ENCODE data around the gene MYL5.
"Not testable (repeated sequence)": the region's sequence is repeated elsewhere in the genome, so short reads cannot be mapped to it uniquely, and the experiment has no call there.

The MYL5 gene

DNA sequence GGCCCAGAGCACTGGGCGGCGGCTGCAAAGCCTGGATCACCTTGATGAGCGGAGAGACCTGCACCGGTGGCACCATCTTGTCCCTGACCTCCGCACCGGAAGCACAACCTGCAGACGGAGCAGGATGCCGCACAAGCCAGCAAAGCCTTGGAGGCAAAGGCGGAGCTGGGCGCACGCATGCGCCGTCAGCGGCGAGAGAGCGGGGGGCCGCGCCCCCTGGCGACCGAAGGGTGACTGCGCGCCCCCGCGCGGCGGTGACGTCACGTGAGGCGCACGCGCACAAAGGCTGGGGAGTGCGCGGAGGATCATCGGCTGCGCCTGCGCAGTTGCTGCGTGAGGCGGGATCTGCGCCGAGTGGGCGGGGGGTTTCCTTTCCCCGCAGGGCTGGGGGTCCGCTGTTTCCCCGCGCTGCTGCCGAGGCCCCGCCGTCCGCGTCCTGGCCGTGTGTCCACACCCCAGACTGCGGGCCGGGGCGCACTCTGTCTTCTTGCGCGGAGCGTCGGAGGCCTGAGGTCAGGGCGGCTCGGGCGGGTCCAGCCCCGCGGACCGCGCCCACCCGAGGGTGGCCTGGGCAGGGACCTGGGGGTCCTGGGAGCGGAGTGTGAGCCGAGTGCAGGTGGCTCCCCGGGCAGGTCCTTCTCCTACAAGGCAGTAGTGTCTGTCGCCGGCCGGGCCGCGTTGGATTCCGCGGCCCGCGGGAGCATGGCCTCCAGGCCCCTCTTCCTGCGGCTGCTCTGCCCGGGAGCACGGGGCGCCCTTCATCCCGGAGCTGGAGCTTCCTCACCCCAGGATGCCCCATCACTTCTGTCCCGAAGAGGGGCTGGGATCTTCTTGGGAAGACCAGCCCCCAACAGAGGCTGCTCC is at the start of gene MYL5, which contains the start of gene ATP5ME:
TSS of gene MYL5 (plus strand) at position 371 of the 864 bp plus-strand sequence. CDS start 3,485 bp downstream, outside the sequence.
TSS of gene ATP5ME (minus strand) at position 105 of the 864 bp plus-strand sequence. CDS start at position 76, 29 bp downstream.
- peak; percentile 95 for DNase-seq

DNA sequence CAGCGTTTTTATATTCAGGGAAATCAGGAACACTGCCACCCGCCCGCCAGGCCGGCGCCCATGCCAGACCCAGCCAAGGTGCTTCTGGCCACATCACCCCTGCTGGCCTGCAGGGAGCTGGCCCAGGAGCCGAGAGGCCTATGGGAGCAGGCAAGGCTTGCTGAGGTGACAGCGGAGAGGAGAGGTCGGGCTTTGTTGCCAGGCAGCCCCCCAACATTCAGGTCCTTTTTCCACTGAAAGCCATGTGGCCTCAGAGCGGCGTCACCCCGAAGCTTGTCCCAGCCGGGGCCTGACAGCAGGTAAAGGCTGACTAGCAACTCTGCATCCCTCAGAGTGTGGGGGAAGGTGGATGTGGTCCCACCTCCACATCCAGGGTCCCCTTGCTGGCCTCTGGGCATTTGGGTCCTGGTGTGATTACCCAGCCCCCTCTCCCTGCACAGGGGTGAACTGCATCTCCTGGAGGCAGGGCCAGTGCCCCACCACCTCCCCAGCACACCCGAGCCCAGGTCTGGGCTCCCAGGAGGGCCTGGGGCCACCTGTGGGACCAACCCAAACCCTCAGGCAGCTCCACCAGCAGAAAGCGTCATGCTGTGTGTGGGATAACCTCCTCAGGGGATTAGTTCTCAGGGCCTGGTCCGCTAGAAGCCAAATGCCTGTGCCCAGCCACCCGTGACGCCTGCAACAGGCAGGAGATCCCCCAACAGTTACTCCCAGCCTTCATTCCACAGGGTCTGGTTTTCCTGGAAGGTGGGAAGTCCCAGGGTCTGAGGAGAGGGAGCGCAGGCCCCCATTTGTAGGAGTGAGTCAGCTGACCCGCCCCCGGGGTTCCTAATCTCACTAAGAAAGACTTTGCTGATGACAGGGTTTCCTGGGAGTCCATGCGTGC is 49.4 kb upstream of the MYL5 start, which contains the start of gene PDE6B:
TSS of gene PDE6B (plus strand) at position 869 of the 886 bp plus-strand sequence. CDS start 54 bp downstream, outside the sequence.
- DNase-seq = peak; percentile 59

DNA sequence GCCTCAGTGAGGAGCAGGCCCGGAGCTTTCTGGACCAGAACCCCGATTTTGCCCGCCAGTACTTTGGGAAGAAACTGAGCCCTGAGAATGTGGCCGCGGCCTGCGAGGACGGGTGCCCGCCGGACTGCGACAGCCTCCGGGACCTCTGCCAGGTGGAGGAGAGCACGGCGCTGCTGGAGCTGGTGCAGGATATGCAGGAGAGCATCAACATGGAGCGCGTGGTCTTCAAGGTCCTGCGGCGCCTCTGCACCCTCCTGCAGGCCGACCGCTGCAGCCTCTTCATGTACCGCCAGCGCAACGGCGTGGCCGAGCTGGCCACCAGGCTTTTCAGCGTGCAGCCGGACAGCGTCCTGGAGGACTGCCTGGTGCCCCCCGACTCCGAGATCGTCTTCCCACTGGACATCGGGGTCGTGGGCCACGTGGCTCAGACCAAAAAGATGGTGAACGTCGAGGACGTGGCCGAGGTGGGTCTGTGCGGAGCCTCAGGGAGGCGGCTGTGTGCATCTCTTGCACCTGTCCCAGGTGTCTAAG is 48.6 kb upstream of the MYL5 start:
- no peak for DNase-seq

DNA sequence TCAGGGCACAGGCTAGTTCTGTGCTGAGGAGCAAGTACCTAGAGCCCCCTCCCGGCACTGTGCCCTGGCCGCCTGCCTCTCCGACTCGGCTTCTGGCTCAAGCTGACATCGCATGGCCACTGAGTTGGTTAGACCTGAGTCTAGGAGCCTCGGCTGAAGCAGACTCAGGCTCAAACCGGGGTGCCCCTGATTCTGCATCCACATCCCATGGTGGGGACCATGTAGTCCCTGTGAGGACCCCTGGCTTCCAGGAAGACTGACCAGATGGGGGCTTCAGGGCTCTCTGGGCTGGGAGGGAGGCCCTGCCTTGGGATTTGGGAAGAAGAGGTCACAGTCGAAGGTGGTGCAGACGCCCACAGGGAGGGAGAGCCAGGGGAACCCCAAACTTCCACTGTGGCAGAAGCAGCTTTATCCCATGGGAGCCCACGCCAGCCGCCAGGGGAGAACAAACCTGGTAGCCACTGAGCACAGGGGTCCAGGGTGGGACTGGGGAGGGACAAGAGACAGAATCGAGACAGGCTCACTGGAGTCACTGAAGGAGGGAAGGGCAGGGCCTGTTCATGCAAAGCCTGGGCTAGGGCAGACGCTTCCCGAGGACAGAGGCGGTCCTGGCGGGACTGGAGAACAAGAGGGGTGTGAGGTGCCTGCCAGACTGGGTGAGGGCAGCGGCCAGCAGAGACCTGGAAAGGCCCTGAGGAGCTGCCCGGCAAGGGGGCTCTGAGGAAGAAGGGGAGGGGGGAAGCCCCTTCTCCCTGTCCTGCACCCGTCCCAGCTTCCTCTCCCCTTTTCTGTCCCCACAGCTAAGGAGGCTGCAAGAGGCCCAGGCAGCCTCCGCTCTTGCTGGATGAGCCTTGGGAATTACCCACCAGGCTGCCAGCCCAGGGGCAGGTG is 47.9 kb upstream of the MYL5 start:
- no peak for DNase-seq

- peak; percentile 49 for DNase-seq
Measured at GRCh38 chr4:627347-628125, 46.8 kb upstream of the MYL5 start.

GRCh38 chr4:628311-628741 is 46.0 kb upstream of the MYL5 start:
- DNase-seq = no peak

DNA sequence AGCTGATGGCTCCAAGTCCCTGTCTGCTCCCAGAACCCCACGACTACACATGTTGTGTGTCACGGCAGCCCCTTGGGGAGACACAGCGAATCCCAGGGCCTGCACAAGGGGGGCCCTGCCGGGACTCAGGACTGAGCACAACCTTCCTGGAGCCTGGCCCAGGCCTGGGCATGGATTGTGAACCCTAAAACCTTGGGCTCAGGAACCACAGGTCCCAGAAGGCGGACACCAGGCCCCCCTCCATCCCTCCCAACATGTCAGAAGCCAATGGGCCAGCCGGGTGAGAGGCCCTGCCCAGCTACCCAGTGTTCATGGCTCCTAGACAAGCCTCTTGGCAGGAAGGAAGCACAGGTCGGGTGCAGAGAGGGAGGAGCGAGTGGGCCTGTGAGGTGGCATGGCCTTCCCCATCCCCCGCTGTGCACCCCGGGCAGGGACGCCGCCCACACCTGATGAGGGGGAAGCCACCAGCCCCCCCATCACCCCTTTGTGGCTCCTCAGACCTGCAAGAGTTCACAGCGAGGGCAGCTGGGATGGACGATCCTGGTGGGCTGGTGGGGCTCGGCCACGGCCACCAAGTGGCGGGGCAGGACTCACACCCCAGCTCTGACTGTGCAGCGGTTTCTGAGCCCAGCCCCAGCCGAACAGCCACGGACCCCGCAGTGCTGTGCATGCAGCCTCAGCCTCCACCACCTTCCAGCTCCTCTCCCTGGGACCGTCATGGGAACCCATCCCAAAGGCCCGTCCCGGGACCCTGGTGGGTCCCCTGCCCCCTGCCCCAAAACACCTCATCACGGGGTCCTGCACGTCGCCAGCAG is 45.3 kb upstream of the MYL5 start:
- DNase-seq = no peak

GRCh38 chr4:629636-629914 is 44.8 kb upstream of the MYL5 start:
- no peak for DNase-seq

DNA sequence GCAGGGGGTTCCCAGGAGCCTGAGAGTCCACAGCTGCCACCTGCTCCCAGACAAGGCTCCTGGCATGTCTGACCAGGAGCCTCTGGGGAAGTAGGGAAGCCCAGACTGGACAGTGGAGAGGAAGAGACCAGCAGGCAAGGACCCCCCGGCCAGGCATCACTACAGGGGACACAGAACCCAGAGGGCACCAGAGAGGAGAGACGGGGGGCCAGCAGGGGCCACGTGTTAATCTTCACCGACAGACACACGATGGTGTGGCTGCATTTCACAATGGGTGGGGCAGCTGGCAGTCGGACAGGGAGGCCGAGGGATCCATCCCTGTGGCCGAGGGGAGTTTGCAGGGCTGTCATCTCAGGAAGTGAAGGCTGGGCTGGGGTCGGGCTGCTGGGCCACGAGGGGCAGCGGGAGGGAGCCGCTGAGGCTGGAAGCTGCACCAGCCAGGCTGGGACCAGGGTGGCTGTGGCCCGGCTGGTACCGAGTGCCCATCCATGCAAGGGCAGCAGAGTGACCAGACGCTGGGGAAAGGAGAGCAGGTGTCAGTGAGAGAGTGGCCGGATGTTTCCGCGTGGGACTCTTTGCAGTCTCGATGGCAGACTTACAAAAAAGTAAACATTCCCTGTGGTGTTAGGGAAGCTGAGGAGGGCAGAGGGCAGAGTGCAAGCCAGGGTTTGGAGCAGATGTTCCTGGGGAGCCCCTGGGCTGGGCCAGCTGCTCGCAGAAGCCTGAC is 44.3 kb upstream of the MYL5 start:
- DNase-seq = no peak

DNA sequence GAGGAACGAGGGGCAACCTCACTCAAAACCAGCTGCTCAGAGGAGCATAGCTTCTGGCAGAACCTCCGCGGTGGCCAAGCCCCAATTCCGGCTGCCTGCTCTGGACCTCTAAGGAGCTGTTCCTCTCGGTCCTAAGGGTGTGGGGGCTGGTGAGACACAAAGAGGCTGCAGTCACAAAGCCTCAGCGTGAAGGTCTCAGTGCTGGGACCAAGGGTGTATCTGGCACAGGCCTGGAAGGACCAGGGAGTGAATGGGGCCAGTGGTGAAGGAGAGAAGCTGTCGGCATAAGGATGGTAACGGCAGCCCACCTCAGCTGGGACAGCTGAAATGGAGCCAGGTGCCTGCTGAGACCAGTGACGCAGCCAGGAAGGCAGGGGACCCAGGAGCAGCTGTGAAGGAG is 43.7 kb upstream of the MYL5 start:
- no peak for DNase-seq

- no peak for DNase-seq
Measured at GRCh38 chr4:632196-632790, 42.0 kb upstream of the MYL5 start.

- DNase-seq = no peak
Measured at GRCh38 chr4:632926-633325, 41.4 kb upstream of the MYL5 start.

- no peak for DNase-seq
Measured at GRCh38 chr4:633406-633805, 40.9 kb upstream of the MYL5 start.

DNA sequence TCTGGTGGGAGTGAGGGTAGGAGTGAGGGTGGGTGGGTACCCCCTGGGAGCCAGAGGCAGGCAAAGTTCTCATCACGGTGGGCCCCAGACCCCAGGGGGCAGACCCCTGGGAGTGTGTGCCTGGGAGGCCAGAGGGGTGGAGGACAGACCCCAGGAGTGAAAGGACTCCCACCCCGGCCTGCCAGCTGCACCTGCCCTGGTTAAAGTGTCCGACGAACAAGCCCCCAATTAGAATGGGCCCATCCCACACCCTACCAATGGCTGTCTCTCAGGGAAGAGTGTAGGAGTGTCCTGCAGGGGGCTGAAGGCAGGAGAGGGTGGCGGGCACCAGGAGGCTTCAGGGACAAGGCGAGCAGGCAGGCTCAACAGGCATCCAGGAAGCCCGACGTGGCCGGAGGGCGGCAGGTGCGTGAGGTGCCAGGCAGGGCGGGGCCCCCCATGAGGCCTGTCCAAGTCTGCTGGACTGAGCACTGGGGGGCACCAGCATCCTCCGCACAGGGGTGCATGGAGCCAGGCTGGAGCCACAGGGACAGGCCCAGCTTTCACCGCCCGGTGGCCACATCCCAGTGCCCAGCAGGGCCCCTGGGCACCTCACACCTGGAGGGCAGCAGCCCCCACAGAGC is 40.3 kb upstream of the MYL5 start:
- no peak for DNase-seq

DNA sequence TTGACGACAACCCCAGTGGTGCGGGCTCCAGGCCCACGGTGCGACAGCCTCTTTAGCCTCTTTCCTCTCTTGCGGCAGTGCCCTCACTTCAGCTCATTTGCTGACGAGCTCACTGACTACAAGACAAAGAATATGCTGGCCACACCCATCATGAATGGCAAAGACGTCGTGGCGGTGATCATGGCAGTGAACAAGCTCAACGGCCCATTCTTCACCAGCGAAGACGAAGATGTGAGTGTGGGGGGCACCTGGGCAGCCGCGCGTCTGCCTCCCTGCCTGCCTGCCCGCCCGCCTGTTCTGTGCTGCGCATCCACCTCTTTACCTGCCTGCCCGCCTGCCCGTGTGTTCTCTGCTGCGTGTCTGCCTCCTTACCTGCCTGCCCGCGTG is 39.8 kb upstream of the MYL5 start:
- no peak for DNase-seq

DNA sequence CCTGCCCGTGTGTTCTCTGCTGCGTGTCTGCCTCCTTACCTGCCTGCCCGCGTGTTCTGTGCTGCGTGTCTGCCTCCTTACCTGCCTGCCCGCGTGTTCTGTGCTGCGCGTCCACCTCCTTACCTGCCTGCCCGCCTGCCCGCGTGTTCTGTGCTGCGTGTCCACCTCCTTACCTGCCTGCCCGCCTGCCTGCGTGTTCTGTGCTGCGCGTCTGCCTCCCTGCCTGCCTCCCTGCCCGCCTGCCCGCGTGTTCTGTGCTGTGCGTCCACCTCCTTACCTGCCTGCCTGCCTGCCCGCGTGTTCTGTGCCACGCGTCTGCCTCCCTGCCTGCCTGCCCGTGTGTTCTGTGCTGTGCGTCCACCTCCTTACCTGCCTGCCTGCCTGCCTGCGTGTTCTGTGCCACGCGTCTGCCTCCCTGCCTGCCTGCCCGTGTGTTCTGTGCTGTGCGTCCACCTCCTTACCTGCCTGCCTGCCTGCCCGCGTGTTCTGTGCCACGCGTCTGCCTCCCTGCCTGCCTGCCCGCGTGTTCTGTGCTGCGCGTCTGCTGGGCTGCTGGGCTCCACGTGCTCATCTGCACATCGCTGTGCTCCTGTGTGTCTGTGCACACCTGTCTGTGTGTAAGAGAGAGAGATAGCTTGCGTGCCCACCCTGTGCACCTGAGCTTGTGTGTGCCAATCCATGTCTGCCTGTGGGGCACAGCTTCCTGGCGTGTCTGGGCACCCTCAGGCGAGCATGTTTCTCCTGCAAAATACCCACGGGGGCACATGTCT is 39.1 kb upstream of the MYL5 start:
- not testable (repeated sequence) for DNase-seq

GRCh38 chr4:635851-636627 is 38.3 kb upstream of the MYL5 start:
- no peak for DNase-seq
